Stimulated activated naive CD8-positive, alpha-beta T cell treated with anti-CD3 and anti-CD28 coated beads, Interleukin-15, Interleukin-2, amounts not matched to agents 100 U/mL and 50 U/mL, for 24 hours (primary cell): Measurements from ENCODE around the gene RSPH3.
"Not testable (repeated sequence)": the region's sequence is repeated elsewhere in the genome, so short reads cannot be mapped to it uniquely, and the experiment has no call there.

Source experiments
- ATAC-seq: fragments of 150-1000 bp; cut with Tn5 transposase; one replicate; pipeline ENCODE4 v1.10.0; 2021
- DNase-seq: peaks from one replicate; pipeline ENCODE4 v3.0.0; 2021

Gene RSPH3

DNA sequence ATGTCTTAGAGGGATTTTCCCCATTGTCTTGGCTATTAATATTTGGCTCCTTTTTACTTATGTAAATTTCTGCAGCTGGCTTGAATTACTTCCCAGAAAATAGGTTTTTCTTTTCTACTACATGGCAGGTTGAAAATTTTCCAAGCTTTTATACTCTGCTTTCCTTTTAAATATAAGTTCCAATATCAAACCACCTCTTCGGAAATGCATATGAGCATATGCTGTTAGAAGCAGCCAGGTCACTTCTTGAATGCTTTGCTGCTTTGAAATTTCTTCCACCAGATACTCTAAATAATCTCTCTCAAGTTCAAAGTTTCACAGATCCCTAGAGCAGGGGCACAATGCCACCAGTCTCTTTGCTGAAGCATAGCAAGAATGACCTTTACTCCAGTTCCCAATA lies 25.2 kb upstream of the RSPH3 start:
- not testable (repeated sequence) for ATAC-seq, DNase-seq

DNA sequence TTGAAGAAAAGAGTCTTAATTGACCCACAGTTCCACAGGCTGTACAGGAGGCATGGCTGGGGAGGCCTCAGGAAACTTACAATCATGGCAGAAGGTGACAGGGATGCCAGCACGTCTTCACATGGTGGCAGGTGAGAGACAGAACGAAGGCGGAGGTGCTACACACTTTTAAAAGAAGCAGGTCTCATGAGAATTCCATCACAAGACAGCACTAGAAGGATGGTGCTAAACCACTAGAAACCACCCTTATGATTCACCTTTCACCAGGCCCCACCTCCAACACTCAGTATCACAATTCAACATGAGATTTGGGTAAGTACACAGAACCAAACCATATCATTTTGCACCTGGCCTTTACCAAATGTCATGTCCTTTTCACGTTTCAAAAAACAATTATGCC lies 23.9 kb upstream of the RSPH3 start:
- DNase-seq (peak; percentile 42), ATAC-seq (peak; percentile 98)

DNA sequence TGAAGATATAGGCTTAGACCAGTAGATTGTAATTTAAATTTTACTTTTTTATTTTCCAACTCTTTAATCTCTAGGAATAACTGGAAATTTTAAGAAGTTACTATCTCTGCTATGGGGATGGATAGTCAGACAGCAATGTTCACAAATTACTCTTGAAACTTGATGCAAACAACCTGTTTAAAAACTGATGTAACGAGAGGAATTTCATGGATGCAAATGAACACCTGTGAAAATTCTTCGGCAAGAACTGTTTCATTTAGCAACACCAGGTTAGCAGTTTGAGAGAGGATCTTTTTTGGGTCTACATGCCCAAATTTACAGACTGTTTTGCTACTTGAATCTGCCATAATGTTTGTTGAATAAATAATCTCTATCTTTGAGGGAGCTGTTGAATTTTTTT lies 20.0 kb upstream of the RSPH3 start:
- ATAC-seq (no peak), DNase-seq (no peak)

GRCh38 chr6:159017757-159018559 lies 18.0 kb upstream of the RSPH3 start:
- ATAC-seq (peak; percentile 89), DNase-seq (no peak)

DNA sequence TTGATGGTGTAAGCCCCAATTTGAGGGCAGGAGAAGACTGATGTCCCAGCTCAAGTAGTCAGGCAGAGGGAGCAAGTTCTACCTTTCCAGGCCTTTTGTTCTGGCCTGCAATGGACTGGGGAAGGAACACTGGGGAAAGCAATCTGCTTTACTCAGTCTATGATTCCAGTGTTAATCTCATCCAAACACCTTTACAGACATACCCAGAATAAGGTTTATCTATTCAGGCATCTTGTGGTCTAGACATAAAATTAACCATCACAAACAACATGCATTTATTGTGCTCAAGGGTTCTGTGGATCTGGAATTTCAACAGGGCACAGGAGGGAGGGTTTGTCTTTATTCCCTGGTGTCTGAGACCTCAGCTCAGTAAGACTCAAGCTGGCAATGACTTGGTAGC lies 14.4 kb upstream of the RSPH3 start:
- DNase-seq: no peak
- ATAC-seq: no peak

DNA sequence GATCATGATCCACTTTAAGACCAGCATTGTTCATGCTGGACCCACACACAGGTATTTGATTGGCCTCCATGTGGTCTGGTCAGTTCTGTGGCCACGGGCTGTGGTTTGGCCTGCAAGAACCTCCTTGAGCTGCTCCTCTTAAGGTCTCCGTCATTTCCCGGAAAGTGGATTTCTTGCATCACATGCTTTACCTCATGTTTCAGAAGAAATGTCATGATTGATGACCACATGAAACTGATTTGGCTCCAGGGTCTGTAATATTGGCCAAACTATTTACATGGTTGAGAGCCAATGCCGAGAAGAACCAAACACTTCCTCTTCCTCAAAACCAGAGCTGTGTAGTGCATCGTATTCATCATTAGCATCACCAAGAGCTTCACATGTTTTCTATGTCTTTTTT lies 13.2 kb upstream of the RSPH3 start:
- ATAC-seq (no peak), DNase-seq (no peak)

GRCh38 chr6:159012201-159012600 lies 12.2 kb upstream of the RSPH3 start:
- DNase-seq (no peak), ATAC-seq (no peak)

GRCh38 chr6:159010037-159010612 lies 10.1 kb upstream of the RSPH3 start:
- DNase-seq, ATAC-seq: not testable (repeated sequence)

- ATAC-seq: no peak
- DNase-seq: no peak
These were observed 8.8 kb upstream of the RSPH3 start for GRCh38 chr6:159008656-159009288.

DNA sequence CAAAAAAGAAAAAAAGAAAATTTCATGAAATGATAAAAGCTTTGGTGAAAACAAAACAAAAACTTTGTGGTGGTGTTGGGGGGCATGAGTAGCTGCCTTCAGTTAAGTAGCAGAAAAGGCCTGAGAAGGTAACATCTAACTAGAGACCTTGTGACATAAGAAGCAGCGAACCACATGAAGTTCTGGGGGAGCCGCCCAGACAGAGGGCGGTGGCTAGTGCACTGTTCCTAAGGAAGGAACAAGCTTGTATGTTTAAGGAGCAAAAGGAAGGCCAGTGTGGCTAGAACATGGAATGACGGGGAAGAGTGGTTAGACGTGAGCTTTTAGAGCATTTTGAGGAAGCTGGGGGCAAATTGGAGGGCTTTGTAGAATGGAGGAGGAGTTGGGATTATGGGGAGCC lies 7.5 kb upstream of the RSPH3 start:
- DNase-seq: no peak
- no peak for ATAC-seq

DNA sequence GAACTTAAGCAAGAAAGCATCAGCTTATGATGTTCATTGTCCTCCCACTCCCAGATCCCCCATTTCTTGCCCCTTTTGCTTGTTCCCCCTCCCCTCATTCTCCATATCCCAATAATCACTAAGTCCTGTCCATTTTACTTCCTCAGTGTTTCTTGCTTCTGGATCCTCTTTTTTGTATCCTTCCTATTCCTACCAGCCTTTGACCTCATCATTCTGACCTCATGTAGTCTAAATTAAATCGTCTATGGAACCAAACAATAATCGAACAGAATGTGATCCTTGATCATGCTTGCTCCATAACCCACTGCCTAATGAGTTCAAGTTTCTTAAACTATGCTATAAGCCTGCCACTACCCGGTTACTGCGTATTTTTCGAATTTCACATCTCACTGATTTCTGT lies 5.4 kb upstream of the RSPH3 start:
- DNase-seq (no peak), ATAC-seq (no peak)

- ATAC-seq: no peak
- DNase-seq: no peak
These were observed 4.6 kb upstream of the RSPH3 start for GRCh38 chr6:159004592-159004991.

DNA sequence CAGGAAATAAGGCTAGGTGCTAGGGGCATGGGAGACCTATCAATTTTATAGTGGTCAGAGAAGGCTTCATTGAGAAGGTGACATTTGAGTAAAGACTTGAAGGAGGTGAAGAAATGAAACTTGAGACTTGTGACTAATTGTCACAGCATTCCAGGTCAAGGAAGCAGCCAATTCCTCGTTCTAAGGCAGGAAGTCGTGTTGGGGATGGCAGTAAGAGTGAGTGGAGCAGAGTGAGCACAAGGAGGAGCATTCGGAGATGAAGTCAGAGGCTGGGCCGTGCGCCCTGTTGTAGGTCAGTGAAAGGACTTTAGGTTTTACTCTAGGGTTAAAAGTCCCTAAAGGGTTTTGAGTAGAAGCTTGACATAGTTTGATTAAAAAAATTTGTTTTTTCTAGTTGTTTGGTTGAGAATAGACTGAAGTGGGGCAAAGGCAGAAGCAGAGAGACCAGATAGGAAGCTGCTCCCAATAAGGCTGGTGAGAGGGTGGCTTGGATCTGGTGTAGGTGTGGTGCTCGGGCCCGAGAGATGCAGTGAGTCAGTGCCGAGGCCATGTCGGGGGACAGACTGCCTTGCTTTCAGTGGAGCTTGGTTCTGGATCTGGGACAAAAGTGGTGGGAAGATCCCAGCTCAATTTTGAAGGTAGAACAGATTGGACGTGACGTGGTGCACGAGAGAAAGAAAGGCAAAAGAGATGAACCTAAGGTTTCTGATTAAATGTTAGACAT lies 2.6 kb upstream of the RSPH3 start:
- DNase-seq (no peak), ATAC-seq (no peak)

DNA sequence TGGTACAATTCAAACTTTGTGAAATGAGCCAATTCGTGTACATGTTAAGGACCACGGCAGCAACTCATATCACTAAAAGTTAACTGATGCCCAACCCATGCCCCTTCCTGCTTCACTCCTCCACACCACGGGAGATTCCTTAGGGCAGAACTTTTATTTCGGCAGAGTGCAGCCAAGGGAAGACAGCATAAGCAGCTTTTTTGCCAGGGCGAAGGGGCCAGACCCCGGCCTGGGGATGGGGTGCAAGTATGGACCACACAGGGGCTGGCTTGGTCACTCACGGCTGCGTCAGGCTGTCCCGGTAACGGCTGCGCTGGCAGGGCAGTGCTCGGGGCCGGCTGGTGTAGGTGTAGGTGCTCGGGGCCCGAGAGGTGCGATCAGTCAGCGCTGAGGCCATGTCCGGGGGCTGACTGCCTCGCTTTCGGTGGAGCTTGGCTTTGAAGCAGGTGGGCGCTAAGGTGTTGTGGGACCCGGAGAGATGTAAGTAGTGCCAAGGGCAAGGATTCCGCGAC lies 792 bp downstream of the RSPH3 start:
- ATAC-seq: peak; percentile 30
- no peak for DNase-seq

DNA sequence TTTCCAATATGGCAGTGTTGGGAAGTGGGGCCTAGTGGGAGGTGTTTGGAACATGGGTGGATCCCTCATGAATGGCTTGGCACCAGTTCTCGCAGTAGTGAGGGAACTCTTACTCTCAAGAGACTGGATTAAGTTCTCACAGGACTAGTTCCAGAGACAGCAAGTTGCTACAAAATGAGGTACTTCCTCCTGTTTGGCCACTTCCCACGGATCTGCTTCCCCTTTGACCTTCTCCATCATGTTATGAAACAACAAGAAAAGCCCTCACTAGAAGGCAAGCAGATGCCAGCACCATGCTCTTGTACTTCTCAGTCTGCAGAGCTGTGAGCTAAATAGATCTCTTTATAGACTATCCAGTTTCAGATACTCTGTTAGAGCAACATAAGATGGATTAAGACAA lies 3.1 kb downstream of the RSPH3 start:
- DNase-seq: no peak
- ATAC-seq: no peak

- DNase-seq (no peak), ATAC-seq (no peak)
These were observed 6.4 kb downstream of the RSPH3 start for GRCh38 chr6:158993639-158994038.

GRCh38 chr6:158991017-158991723 lies 8.8 kb downstream of the RSPH3 start:
- peak; percentile 48 for ATAC-seq
- peak; percentile 35 for DNase-seq

GRCh38 chr6:158989711-158990110 lies 10.3 kb downstream of the RSPH3 start:
- not testable (repeated sequence) for ATAC-seq, DNase-seq

DNA sequence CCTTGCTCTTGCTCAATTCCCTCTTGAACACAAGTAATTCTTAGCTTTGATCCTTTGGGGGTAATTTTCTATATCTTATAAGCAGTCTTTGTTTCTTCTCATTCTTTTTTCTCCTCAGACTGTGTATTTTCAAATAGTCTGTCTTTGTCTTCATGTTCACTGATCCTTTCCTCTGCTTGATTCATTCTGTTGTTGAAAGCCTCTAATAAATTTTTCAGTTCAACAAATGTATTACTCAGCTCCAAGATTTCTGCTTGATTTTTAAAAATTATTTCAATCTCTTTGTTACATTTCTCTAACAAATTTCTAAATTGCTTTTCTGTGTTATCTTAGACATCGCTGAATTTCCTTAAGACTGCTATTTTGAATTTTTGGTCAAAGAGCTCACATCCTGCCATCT lies 11.5 kb downstream of the RSPH3 start:
- no peak for ATAC-seq
- DNase-seq: no peak

- no peak for DNase-seq
- peak; percentile 55 for ATAC-seq
These were observed 12.3 kb downstream of the RSPH3 start for GRCh38 chr6:158987657-158988056.

DNA sequence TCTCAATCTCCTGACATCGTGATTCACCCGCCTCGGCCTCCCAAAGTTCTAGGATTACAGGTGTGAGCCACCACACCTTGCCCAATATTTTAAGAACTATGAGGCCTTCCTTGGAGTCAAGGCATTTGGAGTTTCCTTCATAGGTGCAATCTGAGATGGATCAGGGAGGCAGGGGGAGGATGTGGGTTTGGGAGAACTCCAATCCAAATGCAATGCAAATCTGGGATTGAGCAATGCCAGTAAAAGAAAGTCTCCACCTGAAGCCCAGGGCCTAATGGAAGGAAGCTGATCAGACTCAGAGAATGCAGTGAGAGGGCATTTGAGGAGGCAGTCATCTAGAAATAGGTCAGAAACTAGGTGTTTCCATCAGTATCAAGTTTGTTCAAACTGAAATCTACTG lies 21.2 kb downstream of the RSPH3 start:
- DNase-seq (no peak), ATAC-seq (no peak)

DNA sequence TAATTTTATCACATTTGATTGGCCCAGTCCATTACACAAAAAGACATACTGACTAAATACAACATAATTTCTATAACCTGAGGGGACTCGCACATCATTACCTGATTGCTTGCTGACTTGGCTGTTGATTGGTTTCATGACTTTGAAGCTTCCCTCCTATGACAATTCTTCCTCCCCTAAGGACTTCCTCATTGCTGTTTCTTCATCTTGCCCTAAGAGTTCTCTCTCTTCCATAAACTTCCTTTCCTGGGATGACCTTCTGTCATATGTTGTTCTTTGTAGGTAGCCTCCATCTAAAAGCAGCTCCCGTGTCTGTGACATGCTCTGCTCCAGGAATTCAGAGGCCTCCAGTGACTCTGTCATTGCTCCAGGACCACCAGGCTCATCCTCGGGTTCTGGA lies 22.6 kb downstream of the RSPH3 start:
- ATAC-seq (no peak), DNase-seq (no peak)
